ENCODE results near the gene PTPRM.

DNA sequence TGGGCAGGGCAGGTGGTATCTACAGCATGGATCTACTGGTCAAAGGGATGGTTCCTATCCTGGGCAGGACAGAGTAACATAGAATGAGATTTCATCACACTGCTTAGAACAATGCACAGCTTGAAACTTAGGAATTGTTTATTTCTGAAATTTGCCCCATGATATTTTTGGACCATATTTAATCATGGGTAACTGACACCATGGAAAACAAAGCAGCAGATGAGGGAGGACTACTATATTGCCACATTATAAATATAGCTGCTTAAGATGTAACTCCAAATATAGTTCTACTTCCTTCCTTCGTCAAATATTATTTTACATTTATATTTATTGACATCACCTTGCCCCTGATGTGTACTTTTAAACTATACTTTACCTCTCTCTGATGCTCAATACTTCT, 254.7 kb downstream of the PTPRM start:
- TF ChIP-seq POLR2A (IDR thresholded peaks at IDR 0.05; ENCODE audit: low read depth, low read length) (no peak), POLR2AphosphoS5 (IDR thresholded peaks at IDR 0.05; ENCODE audit: low read depth, low read length) (no peak), TAF1 (IDR thresholded peaks at IDR 0.05; ENCODE audit: low read depth, low read length) (no peak), POU2F2 (IDR thresholded peaks at IDR 0.05; ENCODE audit: low read depth, low read length) (no peak), SPI1 (IDR thresholded peaks at IDR 0.05; ENCODE audit: low read depth, low read length) (no peak), PAX5 (IDR thresholded peaks at IDR 0.05; ENCODE audit: insufficient read depth, low read length, severe bottlenecking) (no peak)

Data from GM12891 (cell line).